GM12892 (cell line): Measurements from ENCODE around the gene CORO6.

Experiments used
- POLR2A ChIP-seq: IDR thresholded peaks from 2 replicates; pipeline ENCODE4 v1.6.1; 2011; ENCODE audit warnings: low read depth, low read length, control low read depth
- POLR2AphosphoS5 ChIP-seq: IDR thresholded peaks from 2 replicates; pipeline ENCODE4 v1.6.1; 2011; ENCODE audit warnings: low read depth, low read length, control low read depth
- TAF1 ChIP-seq: IDR thresholded peaks from 2 replicates; pipeline ENCODE4 v1.6.1; 2011; ENCODE audit warnings: low read depth, mild to moderate bottlenecking, control low read depth, low read length, borderline replicate concordance

DNA sequence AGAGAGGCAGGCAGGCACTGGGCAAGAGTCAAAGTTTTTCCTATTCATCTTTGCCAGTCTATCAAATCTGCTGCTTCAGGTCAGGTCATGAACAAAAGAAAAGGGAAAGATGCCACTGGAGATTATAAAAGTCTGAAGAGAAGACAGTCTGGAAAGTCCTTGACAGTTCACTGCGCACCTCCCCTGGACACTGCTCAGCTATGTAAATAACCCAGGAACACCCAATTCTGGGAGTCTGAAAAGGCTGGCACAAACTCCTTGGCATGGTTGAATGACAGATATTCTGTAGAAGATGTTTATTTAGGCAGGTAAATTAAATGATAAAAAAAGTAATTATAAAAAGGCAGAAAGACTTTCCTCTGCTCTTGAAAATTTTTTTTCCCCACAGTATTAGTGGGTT is 5.2 kb upstream of the CORO6 start:
- TF ChIP-seq POLR2A: no peak
- TF ChIP-seq TAF1: no peak
- no peak for TF ChIP-seq POLR2AphosphoS5
